T-helper 1 cell (primary cell): ENCODE results near the gene DCAF12.
A peak's percentile ranks its signal among the peaks of the same experiment; 100 is the strongest.

Experiments used
- DNase-seq, 5 donors: peaks; one replicate each; pipeline ENCODE4 v3.0.0-alpha.2; 2012 to 2020

DCAF12 gene

DNA sequence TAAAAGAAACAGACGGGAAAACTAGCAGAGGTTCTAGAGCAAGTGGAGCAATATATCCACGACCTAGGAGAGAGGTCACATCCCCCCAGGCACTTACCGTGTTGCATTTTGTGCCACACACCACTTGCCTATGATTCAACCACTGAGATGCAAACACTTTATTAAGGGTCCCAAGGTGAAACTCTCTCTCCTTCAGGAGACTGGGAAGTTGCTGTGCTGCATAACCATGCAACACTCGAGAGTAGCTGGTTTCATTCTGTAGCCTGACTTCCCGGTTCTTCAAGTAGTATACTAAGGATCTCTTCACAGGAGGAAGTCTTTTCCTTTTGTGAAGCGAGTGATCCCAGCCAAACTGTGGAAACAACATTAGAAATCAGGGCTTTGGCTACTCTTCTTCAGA, 1.6 kb downstream of the DCAF12 start:
- DNase-seq, result no peak

DNA sequence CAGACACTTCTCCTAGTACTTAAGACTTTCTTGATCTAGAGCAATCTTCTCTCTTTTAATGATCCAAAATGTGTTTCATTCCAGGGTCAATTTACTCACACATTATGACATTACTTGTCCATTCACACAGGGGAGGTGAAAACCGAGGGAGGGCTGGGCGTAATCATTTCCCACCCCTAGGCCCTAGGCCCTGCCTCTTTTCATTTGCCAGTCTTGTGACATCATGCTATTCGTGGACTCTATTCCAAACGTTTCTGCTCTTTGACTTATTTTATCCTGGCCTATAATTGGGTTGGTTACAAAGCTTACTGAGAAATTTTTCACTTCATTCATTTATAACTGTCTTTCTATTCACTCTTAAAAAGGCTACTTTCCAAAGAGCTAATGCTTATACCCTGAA, 2.4 kb downstream of the DCAF12 start:
- no peak for DNase-seq

DNA sequence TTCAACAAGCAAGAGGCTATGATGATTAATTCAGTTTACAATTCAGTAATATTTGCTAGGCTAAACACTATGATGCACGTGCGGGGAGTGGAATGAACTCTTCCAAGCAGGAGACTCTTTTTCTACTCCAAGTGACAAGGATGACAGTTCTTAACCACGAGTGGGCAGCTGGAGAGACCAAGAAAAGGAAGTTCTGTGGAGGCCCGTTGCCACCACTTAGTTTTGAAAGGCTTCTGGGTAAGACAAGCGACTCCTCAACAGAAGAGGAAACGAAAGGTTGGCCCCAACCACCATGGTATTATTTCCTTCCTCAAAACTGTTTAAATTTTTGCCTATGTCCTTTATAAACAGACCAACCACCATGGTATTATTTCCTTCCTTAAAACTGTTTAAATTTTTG, 2.8 kb downstream of the DCAF12 start:
- DNase-seq, result peak in 1 of 5 donors; percentile 44

DNA sequence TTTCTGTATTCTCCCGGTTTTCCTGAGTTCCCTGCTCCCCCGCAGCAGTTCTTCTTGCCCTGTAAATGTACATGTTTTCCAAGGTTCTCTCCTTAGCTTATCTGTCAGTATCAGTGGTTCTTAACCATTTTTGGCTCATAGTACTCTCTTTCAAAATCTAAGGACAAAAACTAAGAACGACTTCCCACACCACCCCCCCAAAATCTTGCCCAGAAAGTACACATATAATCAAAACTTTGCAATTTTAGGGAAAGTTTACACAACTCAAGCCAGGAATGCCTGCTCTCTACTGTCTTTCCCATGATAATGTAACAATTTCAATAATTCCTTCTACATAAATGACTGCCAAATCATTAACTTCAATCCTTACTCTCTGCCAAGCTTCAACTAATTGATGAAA, 4.5 kb downstream of the DCAF12 start:
- no peak for DNase-seq

DNA sequence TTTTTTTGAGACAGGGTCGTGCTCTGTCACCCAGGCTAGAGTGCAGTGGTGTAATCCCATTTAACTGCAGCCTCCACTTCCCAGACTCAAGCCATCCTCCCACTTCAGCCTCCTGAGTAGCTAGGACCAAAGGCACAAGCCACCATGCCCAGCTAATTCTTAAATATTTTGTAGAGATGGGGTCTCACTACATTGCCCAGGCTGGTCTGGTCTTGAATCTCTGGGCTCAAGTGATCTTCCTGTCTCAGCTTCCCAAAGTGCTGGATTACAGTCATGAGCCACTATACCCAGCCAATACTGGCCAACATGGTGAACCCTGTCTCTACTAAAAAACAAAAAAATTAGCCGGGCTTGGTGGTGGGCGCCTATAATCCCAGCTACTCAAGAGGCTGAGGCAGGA, 6.8 kb downstream of the DCAF12 start:
- DNase-seq, result no peak

DNA sequence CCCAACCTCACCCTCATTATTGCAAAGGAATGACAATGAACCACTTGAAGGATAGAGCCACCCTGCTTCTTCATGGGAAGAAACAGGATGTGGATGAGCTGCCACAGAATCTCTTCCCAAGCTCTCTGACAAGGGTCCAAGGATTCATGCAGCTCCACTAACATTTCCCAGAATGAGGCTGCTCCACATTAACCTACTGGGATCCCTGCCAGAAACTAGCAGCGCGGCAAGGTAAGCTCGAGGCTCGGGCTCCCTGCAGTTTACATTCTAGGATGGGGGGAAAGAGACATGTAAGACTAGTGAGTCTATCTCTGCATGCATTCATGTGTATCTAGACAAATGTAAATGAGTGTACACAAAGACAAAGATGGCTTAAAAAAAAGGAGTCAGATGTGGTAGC, 12.1 kb downstream of the DCAF12 start:
- DNase-seq, result no peak

DNA sequence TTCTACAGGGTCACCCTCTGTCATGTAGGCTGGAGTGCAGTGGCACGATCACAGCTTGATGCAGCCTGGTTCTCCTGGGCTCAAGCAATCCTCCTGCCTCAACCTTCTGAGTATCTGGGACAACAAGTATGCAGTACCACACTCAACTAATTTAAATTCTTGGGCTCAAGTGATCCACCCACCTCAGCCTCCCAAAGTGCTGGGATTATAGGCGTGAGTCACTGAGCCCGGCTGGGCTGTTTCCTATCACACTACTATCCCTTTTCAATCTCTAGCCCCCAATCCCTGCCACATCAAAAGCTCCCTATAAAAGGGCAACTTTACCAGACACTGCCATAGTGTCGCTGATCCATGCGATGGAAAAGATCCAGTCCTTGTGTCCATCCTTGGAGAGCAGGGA, 20.4 kb downstream of the DCAF12 start:
- DNase-seq, result no peak

DNA sequence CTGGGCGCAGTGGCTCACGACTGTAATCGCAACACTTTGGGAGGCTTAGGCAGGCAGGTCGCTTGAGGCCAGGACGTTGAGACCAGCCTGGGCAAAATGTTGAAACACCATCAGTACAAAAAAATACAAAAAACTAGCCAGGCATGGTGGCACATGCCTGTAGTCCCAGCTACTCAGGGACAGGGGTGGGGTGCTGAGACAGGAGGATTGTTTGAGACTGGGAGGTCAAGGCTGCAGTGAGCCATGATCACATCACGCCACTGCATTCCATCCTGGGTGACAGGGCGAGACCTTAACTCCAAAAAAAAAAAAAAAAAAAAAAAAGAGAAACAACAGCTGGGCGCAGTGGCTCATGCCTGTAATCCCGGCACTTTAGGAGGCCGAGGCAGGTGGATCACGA, 23.7 kb downstream of the DCAF12 start:
- DNase-seq, result no peak

DNA sequence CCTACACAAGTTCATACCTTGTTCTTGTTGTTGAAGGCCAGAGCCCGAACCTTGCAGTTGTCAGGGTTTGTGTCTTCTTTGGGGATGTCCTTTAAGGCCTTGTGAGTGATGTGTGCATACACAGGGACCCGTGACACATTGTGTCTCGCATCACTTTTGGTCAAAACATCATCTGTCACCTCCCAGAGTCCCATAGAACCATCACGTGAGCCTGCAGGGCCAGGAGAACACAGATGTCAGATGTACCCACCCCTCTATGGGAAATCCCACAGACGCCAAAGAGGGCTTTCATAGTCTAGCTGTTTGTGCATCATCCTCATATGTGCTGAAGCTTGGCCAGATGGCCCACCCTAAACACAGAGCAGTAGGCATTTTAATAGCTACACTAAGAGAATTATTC, 28.2 kb downstream of the DCAF12 start:
- no peak for DNase-seq

DNA sequence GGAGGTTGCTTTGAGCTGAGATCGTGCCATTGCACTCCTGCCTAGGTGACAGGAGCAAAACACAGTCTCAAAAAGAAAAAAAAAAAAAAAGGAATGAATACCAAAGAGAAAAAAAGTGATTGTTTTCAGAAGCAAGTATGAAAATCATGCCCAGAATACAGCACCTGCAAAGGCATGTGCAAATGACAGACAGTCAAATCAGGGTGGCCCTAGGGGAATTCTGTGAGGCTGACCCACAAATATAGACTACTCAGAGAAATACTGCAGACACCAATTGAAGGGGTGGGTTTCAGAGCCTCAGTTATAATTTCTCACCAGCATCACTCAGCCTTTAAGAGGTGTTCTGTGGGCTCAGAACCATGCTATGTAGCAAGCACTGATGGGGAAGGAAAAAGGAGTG, 28.6 kb downstream of the DCAF12 start:
- DNase-seq, result no peak

DNA sequence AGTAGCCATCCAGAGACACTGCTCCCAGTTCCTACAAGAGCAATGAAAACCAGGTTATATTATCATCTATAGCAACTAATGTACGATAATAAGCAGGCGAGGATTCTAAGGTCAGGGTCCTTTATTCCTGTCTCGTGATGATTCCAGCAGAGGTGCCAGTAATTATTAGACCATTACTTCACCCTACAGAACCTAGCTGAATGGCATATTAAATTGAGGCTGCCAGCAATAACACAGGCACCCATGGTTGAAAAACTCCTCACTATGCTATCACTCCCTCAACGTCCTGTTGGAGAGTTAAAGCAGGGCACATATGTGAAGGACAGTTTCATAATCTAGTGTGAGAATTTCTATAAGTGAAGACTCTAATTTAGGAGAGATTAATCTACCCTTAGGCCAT, 29.7 kb downstream of the DCAF12 start:
- no peak for DNase-seq

DNA sequence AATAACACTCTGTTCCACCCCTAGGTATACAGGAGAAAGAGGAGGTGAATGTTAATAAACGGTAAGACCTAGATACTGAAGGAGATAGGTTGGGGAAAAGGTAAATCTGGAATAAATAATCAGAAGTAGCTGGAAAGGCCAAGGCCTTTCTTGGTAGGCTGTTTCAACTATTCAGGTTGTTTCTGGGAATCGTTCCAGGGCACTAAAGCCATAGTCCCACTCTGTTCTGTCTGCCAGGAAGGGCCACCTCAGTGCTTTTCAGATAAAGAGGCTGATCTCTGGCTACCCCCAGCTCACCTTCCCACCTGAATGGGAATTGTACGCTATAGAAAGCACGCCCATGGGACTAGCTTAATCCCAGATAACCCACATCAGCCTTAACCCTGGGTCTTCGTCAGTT, 32.9 kb downstream of the DCAF12 start:
- no peak for DNase-seq

DNA sequence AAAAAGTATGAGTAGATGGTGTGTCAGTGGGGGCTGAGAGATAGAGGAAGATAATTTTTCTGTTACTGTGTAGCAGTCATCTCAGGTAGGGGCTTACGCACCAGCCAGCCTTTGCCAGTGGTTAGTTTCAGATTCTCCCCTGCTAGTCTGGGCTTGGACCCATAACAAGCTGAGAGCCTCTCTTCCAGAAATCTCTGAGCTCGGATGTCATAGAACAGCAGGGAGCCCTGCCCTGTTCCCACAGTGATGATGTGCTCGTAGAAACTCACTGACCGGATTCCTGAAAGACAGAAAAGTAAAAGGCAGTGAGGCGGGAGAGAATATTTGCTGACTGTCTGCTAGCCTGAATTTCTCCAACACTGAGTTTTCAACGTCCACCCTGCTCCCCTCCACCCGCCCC, 37.2 kb downstream of the DCAF12 start:
- no peak for DNase-seq

DNA sequence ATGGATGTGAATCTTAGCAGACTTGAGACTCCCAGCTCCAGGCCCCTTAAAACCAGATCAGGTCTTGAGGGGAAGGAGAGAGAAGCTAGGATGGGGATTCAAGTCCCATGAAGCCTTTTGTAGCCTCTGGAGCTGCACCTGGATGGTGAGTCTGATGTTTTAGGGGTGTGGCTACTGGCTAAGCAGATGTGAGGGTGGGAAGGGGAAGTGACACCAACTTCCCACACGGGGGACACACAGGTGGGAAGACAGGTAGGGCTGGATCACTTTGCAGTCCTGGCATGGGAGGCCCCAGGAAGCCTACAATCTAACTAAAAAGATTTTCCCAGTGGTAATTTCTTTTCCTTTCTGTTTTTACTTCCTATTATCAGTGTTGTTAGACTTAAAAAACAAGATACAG, 39.1 kb downstream of the DCAF12 start:
- DNase-seq, result no peak

DNA sequence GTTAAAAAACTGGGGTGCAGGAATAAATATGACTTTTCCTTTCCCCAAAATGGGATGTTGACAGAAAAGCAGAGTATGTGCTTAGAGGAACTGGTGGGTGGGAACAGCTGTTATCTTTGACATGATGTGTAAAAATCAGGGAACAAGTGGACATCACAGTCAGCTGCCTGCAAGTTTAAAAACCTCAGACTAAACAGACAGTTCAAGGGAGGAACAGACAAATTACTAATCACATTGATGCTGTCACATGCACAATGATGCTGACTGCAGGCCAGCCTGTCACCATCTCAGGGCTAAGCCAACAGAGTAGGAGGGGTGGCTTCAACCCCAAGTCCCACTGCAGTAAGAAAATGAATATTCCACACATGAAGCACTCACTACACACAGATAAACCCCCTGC, 39.6 kb downstream of the DCAF12 start:
- DNase-seq, result no peak

DNA sequence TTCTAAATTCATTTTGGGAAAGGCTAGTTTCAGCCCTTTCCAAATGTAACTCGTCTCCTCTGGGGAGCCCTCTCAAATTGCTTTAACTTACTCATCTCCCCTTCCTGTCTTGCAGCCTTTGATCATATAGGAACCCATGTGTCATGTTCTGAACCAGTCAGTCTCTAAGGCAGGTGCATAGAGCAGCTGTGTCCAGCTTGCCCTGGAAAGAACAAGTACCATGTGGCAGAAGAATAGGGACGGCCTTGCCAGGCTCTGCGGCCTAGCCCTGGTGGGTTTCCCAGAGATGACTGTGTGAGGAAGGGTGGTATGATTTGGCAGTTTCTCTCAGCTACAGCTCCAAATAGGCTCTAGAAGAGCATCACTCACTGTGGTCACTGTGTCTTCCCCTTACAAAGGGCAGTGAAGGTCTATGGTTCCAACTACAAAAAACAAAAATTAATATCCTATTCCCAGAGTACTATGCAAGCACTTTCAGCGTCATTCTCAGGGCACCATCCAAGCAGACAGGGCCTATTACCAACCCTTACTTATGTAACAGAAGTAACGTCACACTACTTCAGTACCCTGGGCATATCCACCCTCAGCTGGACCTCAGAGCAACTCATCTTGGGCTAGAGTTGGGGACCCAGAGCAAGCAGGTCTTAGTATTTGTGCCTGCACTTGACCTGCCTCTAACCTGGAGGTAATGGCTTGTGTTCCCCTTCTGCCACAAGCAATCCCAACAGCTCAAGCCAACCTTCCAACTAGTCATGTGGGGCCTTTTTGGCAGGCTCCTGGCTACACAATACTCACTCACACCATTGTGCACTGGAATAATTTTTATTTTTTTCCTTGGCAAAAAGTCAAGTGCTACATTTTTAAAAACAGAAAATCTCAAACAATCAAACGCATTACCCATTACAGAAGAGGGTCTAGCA, 40.7 kb downstream of the DCAF12 start:
- DNase-seq, result no peak

DNA sequence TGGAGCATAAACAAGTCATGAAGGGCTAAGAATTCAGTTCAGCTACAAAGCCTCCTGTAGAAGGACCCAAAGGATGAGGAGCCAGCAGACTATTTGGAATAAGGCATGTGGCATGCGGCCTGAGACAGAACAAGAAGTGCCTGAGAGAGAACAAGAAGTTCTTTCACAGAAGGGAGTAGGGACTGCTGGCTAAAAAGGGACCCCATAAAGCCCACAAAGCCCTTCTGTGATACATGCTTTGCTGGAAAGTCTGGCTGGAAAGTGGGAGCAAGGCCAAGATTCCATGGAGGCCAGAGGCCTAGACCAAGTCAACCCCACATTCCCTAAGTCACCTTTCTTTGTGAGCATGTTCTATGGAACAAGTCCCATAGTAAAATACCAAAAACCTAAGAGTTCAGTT, 41.9 kb downstream of the DCAF12 start:
- DNase-seq, result no peak

DNA sequence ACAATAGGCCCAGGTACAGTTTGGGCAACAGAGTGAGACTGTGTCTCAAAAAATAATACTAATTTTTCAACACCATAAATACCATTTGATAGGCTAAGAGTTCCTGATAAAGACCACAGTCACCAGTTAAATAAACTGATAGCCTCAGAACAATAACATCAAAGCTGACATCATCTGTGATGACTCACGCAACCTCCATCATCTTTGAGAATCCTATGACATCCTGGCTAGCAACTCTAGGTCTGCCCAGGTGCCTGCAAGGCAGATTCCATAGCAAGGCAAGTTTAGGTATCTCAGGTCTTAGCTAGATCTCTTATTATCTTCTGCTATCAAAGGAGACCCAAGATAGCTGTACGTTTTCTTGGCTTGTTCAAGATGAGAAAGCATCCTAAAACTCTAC, 47.3 kb downstream of the DCAF12 start:
- no peak for DNase-seq

DNA sequence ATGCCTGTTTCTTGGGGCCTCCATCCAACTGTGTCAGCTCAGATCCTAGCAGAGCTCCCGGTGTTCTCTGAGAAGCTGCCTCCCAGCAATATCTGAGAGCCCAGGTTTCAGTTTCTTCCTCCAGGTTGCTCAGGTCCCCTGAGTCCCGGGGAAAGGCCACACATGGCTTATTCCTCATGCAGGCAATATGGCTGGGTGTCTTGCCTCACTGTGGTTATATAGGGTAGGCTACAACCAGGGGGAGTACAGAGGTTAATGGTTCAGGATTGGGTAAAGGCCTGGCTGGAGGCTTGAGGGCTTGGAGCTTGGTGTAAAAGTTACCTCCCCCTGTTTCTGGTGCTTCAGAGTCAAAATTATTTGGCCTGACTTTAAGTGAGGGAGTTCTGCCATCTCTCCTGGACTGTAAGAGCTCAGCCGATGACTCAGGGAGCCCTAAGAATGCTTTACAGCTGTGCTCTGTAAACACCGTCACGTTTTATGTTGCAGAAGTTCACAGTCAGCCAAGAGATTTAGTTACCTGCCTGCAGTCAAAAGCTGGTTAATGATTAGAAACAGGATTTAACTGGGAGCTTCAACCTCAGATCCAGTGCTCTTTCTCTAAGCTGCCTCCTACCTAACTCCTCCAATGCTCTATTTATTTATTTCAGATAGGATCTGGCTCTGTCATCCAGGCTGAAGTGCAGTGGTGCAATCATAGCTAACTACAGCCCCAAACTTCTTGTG, 53.5 kb downstream of the DCAF12 start:
- no peak for DNase-seq

DNA sequence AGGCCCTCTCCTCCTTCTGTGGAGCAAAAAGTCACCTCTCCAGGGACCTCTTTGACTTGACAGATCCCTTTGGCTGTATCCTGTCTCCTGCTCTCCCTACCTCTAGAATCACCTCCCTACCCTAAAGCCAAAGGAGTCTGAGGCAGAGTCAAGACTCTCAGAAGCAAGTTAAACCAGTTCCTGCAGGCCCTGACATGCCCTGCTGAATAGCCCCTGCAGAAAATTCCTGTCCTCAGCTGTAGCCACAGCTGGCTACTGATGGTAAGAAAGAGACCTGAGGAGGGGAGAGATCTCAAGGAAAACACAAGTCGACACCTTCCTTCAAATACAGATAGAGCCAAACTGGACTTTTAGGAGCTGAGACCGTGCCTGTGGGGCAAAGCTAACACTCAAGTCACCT, 54.1 kb downstream of the DCAF12 start:
- DNase-seq, result no peak

DNA sequence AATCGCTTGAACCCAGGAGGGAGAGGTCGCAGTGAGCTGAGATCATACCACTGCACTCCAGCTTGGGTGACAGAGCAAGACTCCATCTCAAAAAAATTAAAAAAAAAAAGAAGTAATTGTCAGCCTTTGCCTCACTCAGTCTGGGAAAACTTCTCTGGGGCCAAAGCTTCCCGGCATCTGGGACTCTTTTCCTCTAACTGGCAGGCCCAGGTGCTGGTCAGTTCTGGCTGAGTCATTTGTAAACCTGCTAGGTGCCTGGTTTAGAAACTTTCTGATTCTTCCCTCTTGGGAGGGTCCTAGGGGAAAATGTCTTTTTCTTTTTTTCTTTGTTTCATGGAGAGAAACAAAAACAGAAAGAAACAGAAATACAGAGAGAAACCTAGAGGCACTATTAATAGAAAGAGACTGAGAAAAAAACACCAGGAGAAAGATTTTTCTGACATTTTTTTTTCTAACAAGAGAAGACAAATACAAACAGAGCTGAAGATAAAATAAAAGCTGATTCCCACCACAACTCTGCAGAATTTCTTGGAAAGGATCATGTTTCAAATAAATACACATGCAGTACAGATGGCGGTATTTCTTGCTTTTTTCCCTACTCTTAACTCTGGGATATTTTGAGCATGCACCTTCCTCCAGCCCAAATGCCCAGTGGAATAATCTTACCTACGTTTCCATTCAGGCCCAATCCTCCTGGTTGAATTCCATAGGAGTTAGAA, 55.7 kb downstream of the DCAF12 start:
- no peak for DNase-seq

DNA sequence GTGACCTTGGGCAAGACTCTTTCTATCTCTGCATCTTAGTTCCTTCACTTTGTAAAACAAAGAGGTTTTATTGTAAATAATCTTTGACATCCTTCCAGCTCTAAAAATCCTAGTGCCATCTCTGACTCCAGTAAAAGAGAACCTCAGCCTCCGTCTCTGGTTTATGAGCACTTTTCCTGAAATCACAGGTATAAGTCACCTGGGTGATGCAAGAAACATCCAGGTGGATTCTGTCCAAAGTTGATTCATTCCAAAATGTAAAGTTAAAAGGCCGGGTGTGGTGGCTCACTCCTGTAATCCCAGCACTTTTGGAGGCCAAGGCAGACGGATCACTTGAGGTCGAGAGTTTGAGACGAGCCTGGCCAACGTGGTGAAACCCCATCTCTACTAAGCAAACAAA, 56.7 kb downstream of the DCAF12 start:
- DNase-seq, result no peak

DNA sequence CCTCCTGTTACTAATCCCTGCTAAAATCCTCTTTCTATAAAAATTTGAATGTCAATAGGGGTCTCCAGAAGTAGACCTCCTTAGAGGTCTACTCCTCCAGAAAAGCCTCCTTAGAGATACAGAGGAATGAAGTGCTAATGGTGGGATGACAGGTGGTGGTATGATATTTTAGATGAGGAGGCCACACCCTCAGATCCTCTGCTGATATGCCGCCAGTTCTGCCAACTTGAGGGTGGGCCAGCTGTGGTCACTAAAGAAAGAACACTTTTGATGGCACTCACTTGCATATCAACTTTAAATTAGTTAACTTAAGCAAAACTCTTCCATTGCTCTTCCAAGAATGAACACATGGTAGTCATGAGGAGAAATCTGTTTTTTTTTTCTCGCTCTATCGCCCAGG, 61.0 kb downstream of the DCAF12 start:
- DNase-seq, result no peak

DNA sequence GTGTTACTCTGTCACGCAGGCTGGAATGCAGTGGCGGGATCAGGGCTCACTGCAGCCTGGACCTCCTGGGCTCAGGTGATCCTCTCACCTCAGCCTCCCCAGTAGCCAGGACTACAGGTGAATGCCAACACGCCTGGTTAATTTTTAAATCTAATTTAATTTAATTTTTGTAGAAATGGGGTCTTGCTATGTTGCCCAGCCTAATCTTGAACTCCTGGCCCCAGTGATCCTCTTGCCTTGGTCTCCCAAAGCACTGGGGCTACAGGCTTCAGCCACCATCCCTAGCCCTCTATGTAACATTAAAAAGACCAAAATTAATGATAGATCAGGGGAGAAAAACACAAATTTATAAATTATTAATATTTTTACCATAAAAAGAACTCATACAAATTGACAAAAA, 66.5 kb downstream of the DCAF12 start:
- no peak for DNase-seq
